DLD1 (cell line): ENCODE measurements around the gene CCDC102B.
"Not testable (repeated sequence)": the region's sequence is repeated elsewhere in the genome, so short reads cannot be mapped to it uniquely, and the experiment has no call there.

ENCODE experiments used
- in situ Hi-C: cut with HindIII; loops from 2 replicates; pipeline ENCODE4 v1.10.0; 2017; ENCODE audit warnings: low sequenced_read_pairs

CCDC102B gene

GRCh38 chr18:68897286-68897685, 99.4 kb downstream of the CCDC102B start:
- in situ Hi-C loops, result no loop called here

- in situ Hi-C loops, result no loop called here
Measured at GRCh38 chr18:68909579-68909978, 111.7 kb downstream of the CCDC102B start.

- in situ Hi-C loops, result no loop called here
Measured at GRCh38 chr18:68915061-68915460, 117.2 kb downstream of the CCDC102B start.

GRCh38 chr18:68916734-68917133, 118.9 kb downstream of the CCDC102B start:
- in situ Hi-C loops, result no loop called here

- in situ Hi-C loops, result no loop called here
Measured at GRCh38 chr18:68918216-68918615, 120.3 kb downstream of the CCDC102B start.

GRCh38 chr18:68919900-68920299, 122.0 kb downstream of the CCDC102B start:
- in situ Hi-C loops, result no loop called here

- in situ Hi-C loops, result no loop called here
Measured at GRCh38 chr18:68922392-68922791, 124.5 kb downstream of the CCDC102B start.

- in situ Hi-C loops, result no loop called here
Measured at GRCh38 chr18:68925268-68925667, 127.4 kb downstream of the CCDC102B start.

- in situ Hi-C loops, result no loop called here
Measured at GRCh38 chr18:68928762-68929675, 131.1 kb downstream of the CCDC102B start.

- in situ Hi-C loops, result no loop called here
Measured at GRCh38 chr18:68935686-68936085, 137.8 kb downstream of the CCDC102B start.

GRCh38 chr18:68937029-68937599, 139.2 kb downstream of the CCDC102B start:
- in situ Hi-C loops, result no loop called here

GRCh38 chr18:68940039-68940438, 142.2 kb downstream of the CCDC102B start:
- in situ Hi-C loops, result no loop called here

- in situ Hi-C loops, result no loop called here
Measured at GRCh38 chr18:68940754-68941153, 142.9 kb downstream of the CCDC102B start.

GRCh38 chr18:68942230-68942629, 144.3 kb downstream of the CCDC102B start:
- in situ Hi-C loops, result no loop called here

GRCh38 chr18:68943861-68944260, 146.0 kb downstream of the CCDC102B start:
- in situ Hi-C loops, result not testable (repeated sequence)

GRCh38 chr18:68944330-68944729, 146.4 kb downstream of the CCDC102B start:
- in situ Hi-C loops, result no loop called here

GRCh38 chr18:68944826-68945225, 146.9 kb downstream of the CCDC102B start:
- in situ Hi-C loops, result no loop called here

GRCh38 chr18:68948622-68949021, 150.7 kb downstream of the CCDC102B start:
- in situ Hi-C loops, result no loop called here

GRCh38 chr18:68954738-68955137, 156.9 kb downstream of the CCDC102B start:
- in situ Hi-C loops, result no loop called here

GRCh38 chr18:68956650-68957049, 158.8 kb downstream of the CCDC102B start:
- in situ Hi-C loops, result no loop called here

- in situ Hi-C loops, result no loop called here
Measured at GRCh38 chr18:68960355-68960754, 162.5 kb downstream of the CCDC102B start.

- in situ Hi-C loops, result no loop called here
Measured at GRCh38 chr18:68962623-68963022, 164.7 kb downstream of the CCDC102B start.
